ENCODE data around the gene CHCHD6. TPM values are rescaled to one million over a fixed set of nuclear protein-coding genes. Genes with fewer than 3 reads are reported as not detected.

Gene CHCHD6
- total and polyA plus RNA-seq, 4 donors, result 12.1 to 22.6 (median 17.5) TPM

DNA sequence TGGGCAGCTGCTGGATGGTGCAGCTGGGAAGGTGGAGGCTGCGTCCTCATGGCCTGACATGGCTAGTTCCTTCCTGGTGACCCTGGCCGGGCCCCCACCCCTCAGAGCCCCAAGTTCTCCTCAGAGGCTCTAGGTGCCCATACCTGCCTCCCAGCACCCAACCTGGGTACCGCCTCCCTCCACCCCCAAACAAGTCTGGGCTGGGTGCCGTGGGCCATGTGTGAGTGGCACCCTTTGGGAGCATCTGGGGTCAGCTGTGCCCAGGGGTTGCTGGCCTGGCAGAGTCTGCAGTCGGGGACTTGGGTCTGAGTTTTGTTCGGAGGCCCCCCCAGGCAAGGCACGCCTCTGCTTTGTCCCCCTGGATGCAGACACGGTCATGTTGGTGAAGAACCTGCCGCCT lies 289.4 kb downstream of the CHCHD6 start:
- Histone ChIP-seq H3K27me3 (ENCODE audit: control insufficient read depth in 3 of 3, insufficient read depth in 3 of 3, low read length in 2 of 3) (no peaks in the 10 kb centered on the region), H3K27ac (ENCODE audit: low read depth in 1 of 2, low read length in 1 of 2) (no peak overlapping the region), H3K9me3 (ENCODE audit: control insufficient read depth in 4 of 4, insufficient read depth in 3 of 4, low read length in 3 of 4) (peaks cover 0 to 2% (median 0%) of the 10 kb centered on the region in 4 donors), H3K4me3 (no peak overlapping the region), H3K9ac (ENCODE audit: insufficient read depth in 1 of 2, low read length in 2 of 2) (no peak overlapping the region), H3K4me1 (ENCODE audit: control insufficient read depth in 5 of 5, insufficient read depth in 5 of 5, low read length in 5 of 5) (peaks cover 0 to 24% (median 8%) of the 10 kb centered on the region in 5 donors), H3K36me3 (ENCODE audit: control insufficient read depth in 4 of 4, insufficient read depth in 4 of 4, low read length in 4 of 4) (peaks cover 6 to 37% (median 12%) of the 10 kb centered on the region in 4 donors)
- DNase-seq (no peak), ATAC-seq (ENCODE audit: insufficient read depth, low FRiP score) (no peak)
- TF ChIP-seq, protein P1, sequence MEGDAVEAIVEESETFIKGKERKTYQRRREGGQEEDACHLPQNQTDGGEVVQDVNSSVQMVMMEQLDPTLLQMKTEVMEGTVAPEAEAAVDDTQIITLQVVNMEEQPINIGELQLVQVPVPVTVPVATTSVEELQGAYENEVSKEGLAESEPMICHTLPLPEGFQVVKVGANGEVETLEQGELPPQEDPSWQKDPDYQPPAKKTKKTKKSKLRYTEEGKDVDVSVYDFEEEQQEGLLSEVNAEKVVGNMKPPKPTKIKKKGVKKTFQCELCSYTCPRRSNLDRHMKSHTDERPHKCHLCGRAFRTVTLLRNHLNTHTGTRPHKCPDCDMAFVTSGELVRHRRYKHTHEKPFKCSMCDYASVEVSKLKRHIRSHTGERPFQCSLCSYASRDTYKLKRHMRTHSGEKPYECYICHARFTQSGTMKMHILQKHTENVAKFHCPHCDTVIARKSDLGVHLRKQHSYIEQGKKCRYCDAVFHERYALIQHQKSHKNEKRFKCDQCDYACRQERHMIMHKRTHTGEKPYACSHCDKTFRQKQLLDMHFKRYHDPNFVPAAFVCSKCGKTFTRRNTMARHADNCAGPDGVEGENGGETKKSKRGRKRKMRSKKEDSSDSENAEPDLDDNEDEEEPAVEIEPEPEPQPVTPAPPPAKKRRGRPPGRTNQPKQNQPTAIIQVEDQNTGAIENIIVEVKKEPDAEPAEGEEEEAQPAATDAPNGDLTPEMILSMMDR (IDR thresholded peaks at IDR 0.05; ENCODE audit: control extremely low read depth, extremely low read depth), result no peak
- WGBS, 2 donors, result 89 to 93% methylated on average over 9 of the region's 9 CpGs

DNA sequence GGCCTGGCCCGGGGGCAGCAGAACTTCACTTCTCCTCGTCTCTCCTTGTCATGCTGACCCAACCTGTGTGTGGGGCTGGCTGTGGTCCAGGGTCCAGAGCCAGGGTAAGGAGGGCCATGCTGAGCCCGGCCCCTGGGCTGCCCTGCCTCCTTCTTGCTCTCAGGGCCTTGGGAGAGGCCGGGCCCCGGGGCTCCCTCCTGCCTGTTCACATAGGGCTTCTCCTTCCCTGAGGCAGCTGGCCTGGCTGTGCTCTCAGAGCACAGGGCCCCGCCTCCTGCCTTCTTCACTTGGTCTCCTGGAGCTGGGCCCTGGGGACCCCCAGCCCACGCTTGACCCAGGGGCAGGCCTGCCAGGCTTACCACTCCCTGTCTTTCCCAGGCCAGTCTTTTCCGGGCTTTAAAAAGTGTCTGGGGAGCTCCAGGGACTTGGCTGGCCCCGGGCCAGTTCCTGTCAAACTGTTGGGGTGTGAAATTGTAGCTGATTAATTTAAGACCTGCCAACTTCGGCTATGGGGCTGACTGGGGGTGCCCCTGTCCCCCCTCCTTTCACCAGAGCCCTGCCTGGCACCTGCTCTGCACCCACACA lies 290.7 kb downstream of the CHCHD6 start:
- Histone ChIP-seq H3K27me3 (ENCODE audit: control insufficient read depth in 3 of 3, insufficient read depth in 3 of 3, low read length in 2 of 3) (no peaks in the 10 kb centered on the region), H3K4me1 (ENCODE audit: control insufficient read depth in 5 of 5, insufficient read depth in 5 of 5, low read length in 5 of 5) (peaks cover 0 to 35% (median 8%) of the 10 kb centered on the region in 5 donors), H3K27ac (ENCODE audit: low read depth in 1 of 2, low read length in 1 of 2) (peak overlapping the region in 1 of 2 donors; percentile 26), H3K9me3 (ENCODE audit: control insufficient read depth in 4 of 4, insufficient read depth in 3 of 4, low read length in 3 of 4) (no peaks in the 10 kb centered on the region), H3K9ac (ENCODE audit: insufficient read depth in 1 of 2, low read length in 2 of 2) (no peak overlapping the region), H3K4me3 (no peak overlapping the region), H3K36me3 (ENCODE audit: control insufficient read depth in 4 of 4, insufficient read depth in 4 of 4, low read length in 4 of 4) (peaks cover under 1 to 24% (median 6%) of the 10 kb centered on the region in 4 donors)
- ATAC-seq (ENCODE audit: insufficient read depth, low FRiP score) (no peak), DNase-seq (peak in 1 of 3 donors; percentile 25)
- 51 to 82% methylated on average over 10 of the region's 10 CpGs for WGBS, 2 donors
- TF ChIP-seq, protein P1 (IDR thresholded peaks at IDR 0.05; ENCODE audit: control extremely low read depth, extremely low read depth), result no peak

DNA sequence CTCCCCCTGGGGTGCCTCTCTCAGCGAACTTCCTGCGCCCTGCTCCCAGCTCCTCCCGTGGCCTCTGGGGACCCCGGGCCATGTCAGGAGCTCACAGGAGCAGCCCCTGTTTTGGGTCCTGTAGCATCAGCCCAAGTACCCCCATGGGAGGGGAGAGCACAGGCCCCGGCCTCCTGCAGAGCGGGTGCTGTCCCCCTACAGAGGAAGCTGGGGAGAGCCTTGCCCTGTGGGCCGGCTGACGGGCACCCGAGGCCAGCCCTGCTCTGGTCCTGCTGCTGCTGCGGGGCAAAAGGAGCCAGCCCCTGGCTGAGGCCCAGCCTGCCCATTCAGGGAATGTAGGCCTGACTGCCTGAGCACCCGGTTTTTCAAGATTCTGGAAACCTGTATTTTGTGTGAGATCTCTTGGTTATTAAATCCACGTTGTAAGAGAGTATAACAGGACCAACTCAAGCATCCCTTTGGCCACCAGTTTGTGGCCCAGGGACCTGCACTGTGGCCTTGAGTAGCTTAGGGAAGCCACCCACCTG lies 291.3 kb downstream of the CHCHD6 start:
- no peaks in the 10 kb centered on the region for H3K9me3 ChIP-seq (ENCODE audit: control insufficient read depth in 4 of 4, insufficient read depth in 3 of 4, low read length in 3 of 4)
- DNase-seq (peak; percentile 40 to 58 (median 48)), ATAC-seq (ENCODE audit: insufficient read depth, low FRiP score) (no peak)
- peaks cover 0 to 35% (median 8%) of the 10 kb centered on the region in 5 donors for H3K4me1 ChIP-seq (ENCODE audit: control insufficient read depth in 5 of 5, insufficient read depth in 5 of 5, low read length in 5 of 5)
- TF ChIP-seq, protein P1 (IDR thresholded peaks at IDR 0.05; ENCODE audit: control extremely low read depth, extremely low read depth), result no peak
- H3K36me3 ChIP-seq (ENCODE audit: control insufficient read depth in 4 of 4, insufficient read depth in 4 of 4, low read length in 4 of 4), result peaks cover 0 to 18% (median 1%) of the 10 kb centered on the region in 4 donors
- 70 to 81% methylated on average over 12 of the region's 12 CpGs for WGBS, 2 donors
- H3K9ac ChIP-seq (ENCODE audit: insufficient read depth in 1 of 2, low read length in 2 of 2), result no peak overlapping the region
- no peak overlapping the region for H3K4me3 ChIP-seq
- H3K27me3 ChIP-seq (ENCODE audit: control insufficient read depth in 3 of 3, insufficient read depth in 3 of 3, low read length in 2 of 3), result no peaks in the 10 kb centered on the region
- H3K27ac ChIP-seq (ENCODE audit: low read depth in 1 of 2, low read length in 1 of 2), result peak overlapping the region in 1 of 2 donors; percentile 12
